ENCODE results near the gene BAZ2B. TPM values are rescaled to one million over a fixed set of nuclear protein-coding genes. Genes with fewer than 3 reads are reported as not detected.

Gene BAZ2B
- total and polyA plus RNA-seq, 12 donors: 18.9 to 137 (median 68.0) TPM

- WGBS, 4 donors: 81 to 88% (median 87%) methylated on average over 2 of the region's 2 CpGs
- Histone ChIP-seq H3K4me1 (replicated peaks in 1 of 2) (no peaks in the 10 kb centered on the region), H3K27me3 (no peaks in the 10 kb centered on the region), H3K9me3 (replicated peaks in 1 of 3) (no peaks in the 10 kb centered on the region), H3K4me3 (no peak overlapping the region), H3K27ac (no peak overlapping the region), H3K36me3 (replicated peaks in 1 of 2) (no peaks in the 10 kb centered on the region)
- TF ChIP-seq CTCF (IDR thresholded peaks at IDR 0.05) (no peak), POLR2A (IDR thresholded peaks at IDR 0.05) (no peak)
- no peak for DNase-seq
- intact Hi-C loops (cut with DNase I): no loop called here
Observed at GRCh38 chr2:159584796-159585195, 31.6 kb downstream of the BAZ2B start.

- H3K4me1 ChIP-seq (replicated peaks in 1 of 2): peaks cover 0 to 17% of the 10 kb centered on the region in 2 donors
- H3K27ac ChIP-seq: no peak overlapping the region
- H3K4me3 ChIP-seq: no peak overlapping the region
- no peaks in the 10 kb centered on the region for H3K9me3 ChIP-seq (replicated peaks in 1 of 3)
- WGBS, 4 donors: 59 to 73% (median 69%) methylated on average over 3 of the region's 3 CpGs
- intact Hi-C loops (cut with DNase I): no loop called here
- H3K36me3 ChIP-seq (replicated peaks in 1 of 2): no peaks in the 10 kb centered on the region
- TF ChIP-seq CTCF (IDR thresholded peaks at IDR 0.05): no peak
- no peak for TF ChIP-seq POLR2A (IDR thresholded peaks at IDR 0.05)
- H3K27me3 ChIP-seq: no peaks in the 10 kb centered on the region
- no peak for DNase-seq
Observed at GRCh38 chr2:159573846-159574606, 42.3 kb downstream of the BAZ2B start.

- H3K9me3 ChIP-seq (replicated peaks in 1 of 3): no peaks in the 10 kb centered on the region
- no peak overlapping the region for H3K27ac ChIP-seq
- peaks cover 0 to 22% of the 10 kb centered on the region in 2 donors for H3K4me1 ChIP-seq (replicated peaks in 1 of 2)
- H3K36me3 ChIP-seq (replicated peaks in 1 of 2): no peaks in the 10 kb centered on the region
- H3K4me3 ChIP-seq: no peak overlapping the region
- intact Hi-C loops (cut with DNase I): no loop called here
- DNase-seq: no peak
- no peaks in the 10 kb centered on the region for H3K27me3 ChIP-seq
- 42 to 73% (median 59%) methylated on average over 4 of the region's 4 CpGs for WGBS, 4 donors
- TF ChIP-seq POLR2A (IDR thresholded peaks at IDR 0.05) (no peak), CTCF (IDR thresholded peaks at IDR 0.05) (no peak)
Observed at GRCh38 chr2:159573294-159573693, 43.1 kb downstream of the BAZ2B start.

GRCh38 chr2:159572459-159572858 is 43.9 kb downstream of the BAZ2B start:
- no peak for DNase-seq
- intact Hi-C loops (cut with DNase I): no loop called here
- TF ChIP-seq CTCF (IDR thresholded peaks at IDR 0.05): no peak
- no peak for TF ChIP-seq POLR2A (IDR thresholded peaks at IDR 0.05)
- Histone ChIP-seq H3K4me1 (replicated peaks in 1 of 2) (peaks cover 0 to 18% of the 10 kb centered on the region in 2 donors), H3K4me3 (no peak overlapping the region), H3K9me3 (replicated peaks in 1 of 3) (no peaks in the 10 kb centered on the region), H3K36me3 (replicated peaks in 1 of 2) (no peaks in the 10 kb centered on the region), H3K27ac (no peak overlapping the region), H3K27me3 (no peaks in the 10 kb centered on the region)

Data from adrenal gland (tissue), 12 donors.